HG03060 (cell line): ENCODE measurements around the gene PLEKHH1.
"Not testable (repeated sequence)": the region's sequence is repeated elsewhere in the genome, so short reads cannot be mapped to it uniquely, and the experiment has no call there.

ENCODE experiments used
- ATAC-seq: cut with Tn5 transposase; IDR thresholded peaks from one replicate; pipeline ENCODE4 v1.9.1; 2021; ENCODE audit warnings: low read depth, moderate number of reproducible peaks; ENCODE audit not compliant: unreplicated experiment

PLEKHH1 gene

GRCh38 chr14:67529947-67530935, 2.8 kb upstream of the PLEKHH1 start:
- ATAC-seq, result no peak

GRCh38 chr14:67532606-67532997, 488 bp upstream of the PLEKHH1 start:
- ATAC-seq, result no peak

- ATAC-seq, result no peak
These were observed 630 bp downstream of the PLEKHH1 start for GRCh38 chr14:67533754-67534085.

- no peak for ATAC-seq
These were observed 3.0 kb downstream of the PLEKHH1 start for GRCh38 chr14:67536087-67536486.

GRCh38 chr14:67537736-67538135, 4.6 kb downstream of the PLEKHH1 start:
- ATAC-seq, result no peak

GRCh38 chr14:67538501-67538900, 5.4 kb downstream of the PLEKHH1 start:
- ATAC-seq, result no peak

GRCh38 chr14:67539116-67539515, 6.0 kb downstream of the PLEKHH1 start:
- no peak for ATAC-seq

GRCh38 chr14:67541448-67542387, 8.6 kb downstream of the PLEKHH1 start:
- ATAC-seq, result no peak

GRCh38 chr14:67542620-67543019, 9.5 kb downstream of the PLEKHH1 start:
- not testable (repeated sequence) for ATAC-seq

GRCh38 chr14:67544590-67544989, 11.5 kb downstream of the PLEKHH1 start:
- ATAC-seq, result no peak

- ATAC-seq, result no peak
These were observed 14.2 kb downstream of the PLEKHH1 start for GRCh38 chr14:67547224-67547780.

GRCh38 chr14:67549734-67550133, 16.6 kb downstream of the PLEKHH1 start:
- no peak for ATAC-seq

- ATAC-seq, result no peak
These were observed 18.0 kb downstream of the PLEKHH1 start for GRCh38 chr14:67551123-67551522.

- ATAC-seq, result no peak
These were observed 18.9 kb downstream of the PLEKHH1 start for GRCh38 chr14:67551940-67552339.

GRCh38 chr14:67553547-67553946, 20.5 kb downstream of the PLEKHH1 start:
- ATAC-seq, result no peak

- no peak for ATAC-seq
These were observed 21.3 kb downstream of the PLEKHH1 start for GRCh38 chr14:67554341-67554740.

- ATAC-seq, result no peak
These were observed 22.5 kb downstream of the PLEKHH1 start for GRCh38 chr14:67555518-67556090.

- ATAC-seq, result no peak
These were observed 23.6 kb downstream of the PLEKHH1 start for GRCh38 chr14:67556671-67557070.

GRCh38 chr14:67557118-67557517, 24.0 kb downstream of the PLEKHH1 start:
- no peak for ATAC-seq

- ATAC-seq, result no peak
These were observed 24.6 kb downstream of the PLEKHH1 start for GRCh38 chr14:67557656-67558055.

- ATAC-seq, result no peak
These were observed 26.5 kb downstream of the PLEKHH1 start for GRCh38 chr14:67559639-67560038.
